K562 (cell line): Measurements from ENCODE around the gene NUF2. TPM values are rescaled to one million over a fixed set of nuclear protein-coding genes. Genes with fewer than 3 reads are reported as not detected.

Experiments used
- BRD9 ChIP-seq: fragments of 450-650 bp; IDR thresholded peaks from 2 replicates; pipeline ENCODE4 v1.6.1; 2018; ENCODE audit warnings: low read depth; ENCODE audit not compliant: partially characterized antibody
- DACH1 ChIP-seq: fragments of 450-650 bp; IDR thresholded peaks from 2 replicates; pipeline ENCODE4 v1.6.1; 2018; ENCODE audit not compliant: partially characterized antibody
- GTF2F1 ChIP-seq: IDR thresholded peaks from 2 replicates; pipeline ENCODE4 v1.6.1; 2011; ENCODE audit warnings: low read depth, low read length, improper control_type of control experiment
- HCFC1 ChIP-seq: IDR thresholded peaks from 2 replicates; pipeline ENCODE4 v1.6.1; 2012; ENCODE audit warnings: low read depth, low read length, improper control_type of control experiment
- NFXL1 ChIP-seq: fragments of 450-650 bp; formaldehyde crosslinking; IDR thresholded peaks from 2 replicates; pipeline ENCODE4 v1.4.0; 2021; ENCODE audit warnings: mild to moderate bottlenecking
- POLR2A ChIP-seq: fragments of 450-650 bp; conservative IDR thresholded peaks from 2 replicates; pipeline ENCODE4 v1.6.1; 2016
- POLR2AphosphoS2 ChIP-seq: IDR thresholded peaks from 2 replicates; pipeline ENCODE4 v1.6.1; 2012; ENCODE audit warnings: low read length, improper control_type of control experiment
- ZFPM2 ChIP-seq: fragments of 250-450 bp; sonication (Bioruptor Pico); IDR thresholded peaks from 2 replicates; pipeline ENCODE4 v1.5.1; 2022; ENCODE audit warnings: mild to moderate bottlenecking
- ZNF146 ChIP-seq: IDR thresholded peaks from one replicate; pipeline ENCODE4 v1.6.1; 2018; ENCODE audit warnings: missing compliant biosample characterization; ENCODE audit not compliant: unreplicated experiment
- ZNF76 ChIP-seq: fragments of 250-450 bp; sonication (Bioruptor Pico); IDR thresholded peaks from 2 replicates; pipeline ENCODE4 v1.4.0; 2020; ENCODE audit warnings: mild to moderate bottlenecking, moderate library complexity, borderline replicate concordance
- polyA plus RNA-seq, 8 experiments: library from polyadenylated mRNA; depleted of rRNA in 4 of 8; stranded (reverse) in 5 of 8; unstranded in 3 of 8; fragments of >200 nt; fragmentation: Nextera tagmentation in 2 of 8; fragmentation: Illumina TruSeq in 1 of 8; extraction: Ambion mirVana in 2 of 8; extraction: Trizol in 1 of 8; gene quantifications; 2 replicates each; pipeline versions ENCODE4 v1.2.1 to v1.2.3, GENCODE V29; 2011 to 2014; ENCODE audit warnings: inconsistent platforms in 1 of 8, missing spikeins in 1 of 8
- total RNA-seq, 7 experiments: library from RNA; depleted of rRNA in 6 of 7; stranded (reverse); fragments of >200 nt in 6 of 7; fragmentation: Illumina TruSeq in 2 of 7; extraction: Trizol in 2 of 7; gene quantifications; 2 replicates each; pipeline versions ENCODE4 v1.2.1 to v1.2.3, GENCODE V29; 2011 to 2021; ENCODE audit warnings: low replicate concordance in 1 of 7
- TF ChIP-seq, protein P1 (sequence below): fragments of 200-800 bp; sonication (Bioruptor generic); IDR thresholded peaks from 2 replicates; pipeline ENCODE4 v1.6.1; 2016; ENCODE audit warnings: missing genetic modification characterization, missing compliant biosample characterization
- TF ChIP-seq, protein P2 (sequence below): sonication (generic); formaldehyde crosslinking; IDR thresholded peaks from 2 replicates; pipeline ENCODE4 v1.4.0; 2020; ENCODE audit warnings: mild to moderate bottlenecking, missing genetic modification reagents

NUF2 gene
- total and polyA plus RNA-seq, 9 of the 15 experiments (the other 6 are each of a cell fraction or from before 2014, with no cell fraction given): 42.5 to 90.0 (median 60.3) TPM

DNA sequence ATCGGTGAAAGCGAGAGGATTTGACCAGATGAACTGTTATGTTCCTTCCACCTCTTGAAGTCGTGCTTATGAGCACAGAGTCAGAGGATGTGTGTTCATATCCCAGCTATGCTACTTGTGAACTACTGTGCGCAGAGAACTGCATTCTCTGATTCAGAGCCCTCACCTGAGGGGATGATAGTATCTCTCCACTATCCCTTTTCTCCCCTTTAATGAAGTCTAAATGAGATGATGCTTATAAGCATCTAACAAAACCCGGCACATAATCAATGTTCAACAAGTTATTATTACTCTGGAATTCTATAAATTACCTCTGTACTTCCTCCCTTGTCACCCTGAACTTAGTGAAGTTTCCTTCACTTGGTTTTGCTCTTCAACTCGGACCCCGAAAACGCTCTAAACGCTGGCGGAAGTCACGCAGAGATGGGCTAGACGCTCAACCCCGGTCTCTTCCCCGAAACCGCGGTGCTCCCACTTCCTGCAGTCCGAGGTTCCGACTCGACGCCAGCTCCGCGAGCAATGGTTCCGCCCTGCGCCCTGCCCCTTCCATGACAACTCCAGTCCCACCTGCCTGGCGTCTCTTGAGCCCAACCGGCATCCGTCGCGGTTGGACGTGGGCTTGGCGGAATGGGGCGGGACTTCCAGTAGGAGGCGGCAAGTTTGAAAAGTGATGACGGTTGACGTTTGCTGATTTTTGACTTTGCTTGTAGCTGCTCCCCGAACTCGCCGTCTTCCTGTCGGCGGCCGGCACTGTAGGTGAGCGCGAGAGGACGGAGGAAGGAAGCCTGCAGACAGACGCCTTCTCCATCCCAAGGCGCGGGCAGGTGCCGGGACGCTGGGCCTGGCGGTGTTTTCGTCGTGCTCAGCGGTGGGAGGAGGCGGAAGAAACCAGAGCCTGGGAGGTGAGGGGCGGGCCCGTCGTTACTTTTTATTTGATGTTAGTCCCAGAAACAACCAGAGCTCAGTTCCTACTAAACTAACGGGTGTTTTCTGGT lies at the start of gene NUF2 (continued):
- TF ChIP-seq ZNF76: peak; percentile 85; the same call in 1 of the 2 replicates
- peak; percentile 85 for TF ChIP-seq BRD9
- TF ChIP-seq GTF2F1: peak; percentile 86
- TF ChIP-seq ZNF146 (CRISPR knock-in tag): peak; percentile 7
- TF ChIP-seq DACH1: no peak
- TF ChIP-seq POLR2A: peak; percentile 91
- TF ChIP-seq NFXL1 (CRISPR knock-in tag): no peak
- TF ChIP-seq POLR2AphosphoS2: no peak; the same call in 1 of the 2 replicates
- TF ChIP-seq, protein P1, sequence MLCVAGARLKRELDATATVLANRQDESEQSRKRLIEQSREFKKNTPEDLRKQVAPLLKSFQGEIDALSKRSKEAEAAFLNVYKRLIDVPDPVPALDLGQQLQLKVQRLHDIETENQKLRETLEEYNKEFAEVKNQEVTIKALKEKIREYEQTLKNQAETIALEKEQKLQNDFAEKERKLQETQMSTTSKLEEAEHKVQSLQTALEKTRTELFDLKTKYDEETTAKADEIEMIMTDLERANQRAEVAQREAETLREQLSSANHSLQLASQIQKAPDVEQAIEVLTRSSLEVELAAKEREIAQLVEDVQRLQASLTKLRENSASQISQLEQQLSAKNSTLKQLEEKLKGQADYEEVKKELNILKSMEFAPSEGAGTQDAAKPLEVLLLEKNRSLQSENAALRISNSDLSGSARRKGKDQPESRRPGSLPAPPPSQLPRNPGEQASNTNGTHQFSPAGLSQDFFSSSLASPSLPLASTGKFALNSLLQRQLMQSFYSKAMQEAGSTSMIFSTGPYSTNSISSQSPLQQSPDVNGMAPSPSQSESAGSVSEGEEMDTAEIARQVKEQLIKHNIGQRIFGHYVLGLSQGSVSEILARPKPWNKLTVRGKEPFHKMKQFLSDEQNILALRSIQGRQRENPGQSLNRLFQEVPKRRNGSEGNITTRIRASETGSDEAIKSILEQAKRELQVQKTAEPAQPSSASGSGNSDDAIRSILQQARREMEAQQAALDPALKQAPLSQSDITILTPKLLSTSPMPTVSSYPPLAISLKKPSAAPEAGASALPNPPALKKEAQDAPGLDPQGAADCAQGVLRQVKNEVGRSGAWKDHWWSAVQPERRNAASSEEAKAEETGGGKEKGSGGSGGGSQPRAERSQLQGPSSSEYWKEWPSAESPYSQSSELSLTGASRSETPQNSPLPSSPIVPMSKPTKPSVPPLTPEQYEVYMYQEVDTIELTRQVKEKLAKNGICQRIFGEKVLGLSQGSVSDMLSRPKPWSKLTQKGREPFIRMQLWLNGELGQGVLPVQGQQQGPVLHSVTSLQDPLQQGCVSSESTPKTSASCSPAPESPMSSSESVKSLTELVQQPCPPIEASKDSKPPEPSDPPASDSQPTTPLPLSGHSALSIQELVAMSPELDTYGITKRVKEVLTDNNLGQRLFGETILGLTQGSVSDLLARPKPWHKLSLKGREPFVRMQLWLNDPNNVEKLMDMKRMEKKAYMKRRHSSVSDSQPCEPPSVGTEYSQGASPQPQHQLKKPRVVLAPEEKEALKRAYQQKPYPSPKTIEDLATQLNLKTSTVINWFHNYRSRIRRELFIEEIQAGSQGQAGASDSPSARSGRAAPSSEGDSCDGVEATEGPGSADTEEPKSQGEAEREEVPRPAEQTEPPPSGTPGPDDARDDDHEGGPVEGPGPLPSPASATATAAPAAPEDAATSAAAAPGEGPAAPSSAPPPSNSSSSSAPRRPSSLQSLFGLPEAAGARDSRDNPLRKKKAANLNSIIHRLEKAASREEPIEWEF (CRISPR knock-in tag): no peak
- TF ChIP-seq ZFPM2: no peak
- TF ChIP-seq, protein P2, sequence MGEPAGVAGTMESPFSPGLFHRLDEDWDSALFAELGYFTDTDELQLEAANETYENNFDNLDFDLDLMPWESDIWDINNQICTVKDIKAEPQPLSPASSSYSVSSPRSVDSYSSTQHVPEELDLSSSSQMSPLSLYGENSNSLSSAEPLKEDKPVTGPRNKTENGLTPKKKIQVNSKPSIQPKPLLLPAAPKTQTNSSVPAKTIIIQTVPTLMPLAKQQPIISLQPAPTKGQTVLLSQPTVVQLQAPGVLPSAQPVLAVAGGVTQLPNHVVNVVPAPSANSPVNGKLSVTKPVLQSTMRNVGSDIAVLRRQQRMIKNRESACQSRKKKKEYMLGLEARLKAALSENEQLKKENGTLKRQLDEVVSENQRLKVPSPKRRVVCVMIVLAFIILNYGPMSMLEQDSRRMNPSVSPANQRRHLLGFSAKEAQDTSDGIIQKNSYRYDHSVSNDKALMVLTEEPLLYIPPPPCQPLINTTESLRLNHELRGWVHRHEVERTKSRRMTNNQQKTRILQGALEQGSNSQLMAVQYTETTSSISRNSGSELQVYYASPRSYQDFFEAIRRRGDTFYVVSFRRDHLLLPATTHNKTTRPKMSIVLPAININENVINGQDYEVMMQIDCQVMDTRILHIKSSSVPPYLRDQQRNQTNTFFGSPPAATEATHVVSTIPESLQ (CRISPR knock-in tag): peak; percentile 96
- peak; percentile 96 for TF ChIP-seq HCFC1
